Renal pelvis (tissue), 4 donors: ENCODE results near the gene TMEM232. TPM values are rescaled to one million over a fixed set of nuclear protein-coding genes. Genes with fewer than 3 reads are reported as not detected.
"Not testable (repeated sequence)": the region's sequence is repeated elsewhere in the genome, so short reads cannot be mapped to it uniquely, and the experiment has no call there.

Experiments used
- DNase-seq: peaks from one replicate; pipeline ENCODE4 v3.0.0-alpha.2; 2013
- polyA plus RNA-seq, 3 donors: library from polyadenylated mRNA; unstranded; fragments of 120-200 nt; gene quantifications; one replicate each; pipeline ENCODE4 v1.2.1, GENCODE V29; 2013; ENCODE audit not compliant: insufficient read length in 3 of 3

TMEM232 gene
- polyA plus RNA-seq, 3 donors: 6.1 to 8.5 (median 6.3) TPM

DNA sequence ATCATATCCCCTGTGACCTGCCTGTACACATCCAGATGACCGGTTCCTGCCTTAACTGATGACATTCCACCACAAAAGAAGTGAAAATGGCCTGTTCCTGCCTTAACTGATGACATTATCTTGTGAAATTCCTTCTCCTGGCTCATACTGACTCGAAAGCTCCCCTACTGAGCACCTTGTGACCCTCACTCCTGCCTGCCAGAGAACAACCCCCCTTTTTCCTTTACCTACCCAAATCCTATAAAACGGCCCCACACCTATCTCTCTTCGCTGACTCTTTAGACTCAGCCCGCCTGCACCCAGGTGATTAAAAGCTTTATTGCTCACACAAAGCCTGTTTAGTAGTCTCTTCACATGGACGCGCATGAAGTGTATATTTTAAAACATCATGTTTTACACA is 191.3 kb downstream of the TMEM232 start:
- DNase-seq: not testable (repeated sequence)

DNA sequence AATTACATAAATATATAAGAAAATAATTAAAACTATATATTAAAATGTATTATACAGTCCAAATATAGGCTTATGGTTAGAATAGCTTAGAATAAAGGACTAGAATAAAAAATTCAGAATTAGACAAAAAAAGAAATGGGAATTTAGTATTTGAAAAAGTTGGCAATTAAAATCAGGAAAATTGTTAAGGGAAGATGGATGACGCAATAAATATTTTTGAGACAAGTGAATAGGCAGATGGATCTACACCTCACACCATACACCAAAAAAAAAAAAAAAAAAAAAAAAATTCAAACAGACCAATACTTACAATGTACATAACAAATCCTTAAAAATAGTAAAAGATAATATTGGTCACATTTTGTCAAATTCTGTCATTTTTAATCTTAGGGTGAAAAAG is 200.7 kb downstream of the TMEM232 start:
- DNase-seq: no peak

DNA sequence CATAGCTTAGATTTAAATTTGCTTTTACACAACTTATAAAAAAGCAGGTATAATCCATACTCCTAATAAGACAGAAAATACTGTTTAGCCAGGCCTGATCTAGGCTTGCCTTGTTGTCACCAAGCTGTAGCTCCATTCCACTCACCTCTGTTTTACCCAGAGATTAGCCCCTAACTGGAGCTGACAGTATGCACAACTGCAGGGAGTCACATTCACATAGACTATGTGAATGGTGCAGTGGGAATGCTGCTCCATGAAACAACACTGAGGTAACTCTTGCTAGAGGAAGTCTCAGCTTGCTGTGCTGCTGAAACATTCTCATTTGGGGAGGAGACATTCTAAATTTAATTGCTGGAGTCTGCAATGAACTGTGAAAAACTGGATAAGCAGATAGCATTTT is 209.1 kb downstream of the TMEM232 start:
- DNase-seq: no peak

DNA sequence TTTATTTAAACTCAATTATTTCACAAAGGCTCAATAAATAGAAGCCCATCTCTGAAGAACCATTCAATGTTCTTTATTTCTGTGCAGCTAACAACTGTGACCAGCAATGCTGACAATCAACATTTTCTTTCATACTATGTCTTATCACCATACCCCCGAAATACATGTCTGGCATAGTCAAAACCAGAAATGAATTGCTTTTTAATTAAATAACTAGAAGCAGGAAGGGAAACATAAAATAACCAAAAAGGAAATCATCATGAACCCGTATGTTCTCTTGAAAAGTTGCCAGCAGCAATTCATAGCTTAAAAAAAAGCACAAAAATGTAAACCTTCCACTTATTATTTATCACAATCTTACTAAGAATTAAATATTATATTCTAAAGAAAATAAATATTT is 212.4 kb downstream of the TMEM232 start:
- no peak for DNase-seq

DNA sequence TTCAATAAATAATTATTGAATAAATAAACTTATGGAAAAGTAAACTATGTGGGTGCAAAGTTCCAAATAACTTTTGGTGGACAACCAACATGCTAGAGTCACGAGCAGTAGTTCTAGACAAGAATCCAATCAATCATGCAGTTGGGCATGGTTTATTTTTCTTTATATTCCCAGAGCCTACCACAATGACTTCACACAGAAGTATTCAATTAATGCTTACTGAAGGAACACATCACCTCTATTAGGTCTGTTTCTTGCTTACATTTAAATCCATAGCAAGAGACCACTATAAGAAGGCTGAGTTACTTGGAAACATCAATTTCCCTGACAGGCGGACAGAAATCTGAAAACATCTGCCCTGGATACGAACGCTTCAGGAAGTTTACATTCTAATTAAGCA is 214.2 kb downstream of the TMEM232 start:
- no peak for DNase-seq

DNA sequence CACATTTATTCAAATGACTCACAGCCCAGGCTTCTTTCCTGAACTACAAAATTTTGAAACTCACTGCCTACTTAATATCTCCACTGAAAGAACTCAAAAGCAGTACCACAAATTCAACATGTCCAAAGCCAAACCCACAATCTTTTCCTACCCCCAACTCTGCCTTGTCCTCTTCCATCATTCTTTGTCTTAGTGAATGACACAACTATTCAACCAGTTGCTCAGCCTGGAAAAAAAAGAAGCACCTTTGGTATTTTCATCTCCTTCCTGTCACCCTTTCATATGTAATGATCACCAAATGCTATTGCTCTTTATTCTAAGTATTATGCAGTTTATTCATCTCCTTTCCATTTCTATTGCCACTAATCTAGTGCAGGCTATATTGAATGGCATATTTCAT is 216.3 kb downstream of the TMEM232 start:
- no peak for DNase-seq

DNA sequence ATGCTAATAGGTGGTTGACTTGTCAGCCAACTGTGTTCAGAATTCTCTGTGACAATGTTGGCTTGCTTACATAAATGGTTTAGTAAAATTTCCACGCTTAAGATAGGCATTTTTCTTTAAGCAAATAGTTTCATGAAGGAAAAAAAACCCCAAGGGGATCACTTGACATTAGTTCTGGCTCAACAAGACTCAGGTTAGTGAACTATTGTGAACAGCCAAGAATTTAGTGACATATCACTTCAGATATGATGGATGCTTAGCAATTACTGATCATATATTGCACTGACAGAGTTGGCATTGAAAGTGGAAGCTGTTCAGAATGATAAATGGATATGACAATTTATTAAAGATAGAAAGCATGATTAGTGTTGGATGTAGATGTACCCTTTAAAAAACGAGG is 218.5 kb downstream of the TMEM232 start:
- no peak for DNase-seq

DNA sequence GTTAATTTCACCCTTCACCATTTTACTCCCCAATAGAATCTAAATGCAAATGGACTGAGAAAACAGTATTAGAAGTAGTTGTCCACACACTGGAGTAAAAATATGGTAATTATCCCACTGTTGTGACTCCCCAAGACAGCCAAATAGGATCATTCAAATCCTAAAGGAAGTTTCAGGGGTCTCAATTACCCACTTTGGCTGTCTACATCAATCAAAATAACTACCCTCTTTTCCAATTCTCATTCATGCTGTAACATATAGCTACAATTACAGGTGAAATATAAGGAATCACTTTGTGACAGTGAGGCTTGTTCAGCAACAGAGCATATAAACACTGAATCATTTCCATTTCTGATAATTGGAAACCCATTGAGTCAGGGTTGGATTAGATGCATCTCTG is 220.1 kb downstream of the TMEM232 start:
- no peak for DNase-seq

DNA sequence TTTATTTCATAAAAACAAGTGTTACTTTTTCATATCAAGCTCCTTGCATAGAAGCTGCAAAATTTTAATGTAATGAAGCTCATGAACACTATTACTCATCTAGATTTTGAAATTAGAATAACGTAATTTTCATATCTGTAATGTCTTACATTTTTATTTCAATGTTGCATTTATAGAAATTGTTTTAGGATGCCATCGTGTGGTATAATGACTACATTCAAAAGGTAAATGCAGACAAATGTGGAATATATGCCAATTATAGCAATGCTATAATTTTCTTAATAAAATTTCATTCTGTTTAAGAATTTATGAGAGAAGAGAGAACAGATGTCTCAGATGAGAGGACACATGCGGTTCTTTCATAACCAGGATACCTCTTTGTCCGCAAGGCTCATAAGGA is 230.2 kb downstream of the TMEM232 start:
- no peak for DNase-seq

DNA sequence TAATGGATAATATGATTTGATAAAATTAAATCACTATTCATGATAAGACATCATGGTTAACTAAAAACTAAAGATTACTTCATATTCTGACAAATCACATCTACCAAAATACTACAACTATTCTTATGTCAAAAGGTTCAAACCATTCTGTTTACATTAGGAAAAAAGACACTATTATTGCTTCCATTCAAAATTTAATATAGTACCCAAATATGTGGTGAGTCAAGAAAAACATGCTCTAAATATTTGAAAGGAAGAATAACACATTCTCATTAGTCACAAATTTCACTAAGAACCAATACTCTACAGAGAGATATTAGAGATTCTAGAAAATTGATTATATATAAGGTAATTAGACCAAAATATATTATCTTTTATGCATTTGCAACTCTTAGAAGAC is 234.0 kb downstream of the TMEM232 start:
- no peak for DNase-seq

DNA sequence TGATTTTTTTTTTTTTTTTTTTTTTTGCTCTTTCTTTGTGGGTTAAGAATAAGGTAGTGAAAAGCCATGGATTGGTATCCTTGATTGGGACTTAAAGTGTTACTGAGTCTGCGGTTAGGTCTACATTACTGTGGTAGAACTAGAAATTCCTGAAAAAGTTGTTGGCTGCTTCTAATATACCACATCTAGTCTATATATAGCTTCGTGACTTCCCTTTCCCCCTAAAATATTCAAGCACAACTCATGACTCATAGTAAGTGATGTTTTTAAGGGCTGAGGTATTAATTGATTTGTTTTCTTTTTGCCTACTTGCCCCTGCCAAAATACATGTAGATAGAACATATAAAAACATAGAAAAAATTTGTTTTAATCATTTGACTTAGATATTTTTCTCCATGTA is 247.6 kb downstream of the TMEM232 start:
- DNase-seq: no peak

DNA sequence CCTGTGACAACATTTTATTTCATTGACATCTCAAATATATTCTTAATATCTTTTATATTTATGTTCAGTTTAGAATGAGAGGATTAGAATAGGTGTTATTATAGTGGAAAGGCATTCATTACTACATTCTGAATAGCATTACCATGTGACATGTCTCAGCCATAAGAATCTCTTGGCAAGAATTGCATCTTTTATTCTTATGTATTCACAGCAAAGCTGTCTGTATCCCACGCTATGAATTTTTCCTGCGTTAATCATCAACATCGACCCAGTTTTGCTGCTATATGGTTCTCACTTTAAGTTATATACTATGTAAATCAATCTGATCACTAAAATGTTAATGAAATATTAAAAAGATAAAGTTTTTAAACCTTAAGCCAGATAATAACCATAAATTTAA is 248.6 kb downstream of the TMEM232 start:
- DNase-seq: no peak

DNA sequence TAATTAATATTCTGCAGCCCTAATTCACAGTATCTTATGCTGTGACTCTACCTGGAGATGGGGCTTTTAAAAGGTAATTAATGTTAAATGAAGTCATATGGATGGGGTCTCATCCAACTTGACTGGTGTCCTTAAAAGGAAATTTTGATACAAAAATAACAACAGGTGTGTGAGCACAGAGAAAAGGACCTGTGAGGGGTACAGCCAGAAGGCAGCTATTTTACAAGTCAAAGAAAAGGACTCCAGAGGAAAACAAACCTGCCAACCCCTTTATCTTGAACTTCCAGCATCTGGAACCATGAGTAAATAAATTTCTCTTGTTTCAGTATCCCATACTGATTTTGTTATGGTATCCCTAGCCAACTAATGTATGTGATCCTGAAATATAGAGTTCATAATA is 250.3 kb downstream of the TMEM232 start:
- DNase-seq: no peak

DNA sequence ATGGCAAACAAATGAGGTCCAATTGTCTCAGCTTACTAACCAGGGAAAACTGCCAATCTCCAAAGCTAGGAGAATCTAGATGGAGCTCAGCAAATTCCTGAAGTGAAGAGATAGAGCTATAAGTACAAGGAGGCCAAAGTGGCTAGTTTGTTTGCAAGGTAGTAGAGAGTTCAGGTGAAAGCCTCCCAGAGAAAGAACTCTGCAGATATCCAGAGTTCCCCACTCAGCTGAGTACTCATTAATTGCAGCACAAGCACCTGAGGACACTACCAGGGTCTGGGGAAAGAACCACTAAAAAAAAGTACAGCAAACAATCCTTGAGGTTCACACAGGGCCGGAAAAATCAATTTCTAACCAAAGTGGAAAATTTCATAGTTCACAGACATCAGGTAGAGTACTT is 250.9 kb downstream of the TMEM232 start:
- DNase-seq: no peak

DNA sequence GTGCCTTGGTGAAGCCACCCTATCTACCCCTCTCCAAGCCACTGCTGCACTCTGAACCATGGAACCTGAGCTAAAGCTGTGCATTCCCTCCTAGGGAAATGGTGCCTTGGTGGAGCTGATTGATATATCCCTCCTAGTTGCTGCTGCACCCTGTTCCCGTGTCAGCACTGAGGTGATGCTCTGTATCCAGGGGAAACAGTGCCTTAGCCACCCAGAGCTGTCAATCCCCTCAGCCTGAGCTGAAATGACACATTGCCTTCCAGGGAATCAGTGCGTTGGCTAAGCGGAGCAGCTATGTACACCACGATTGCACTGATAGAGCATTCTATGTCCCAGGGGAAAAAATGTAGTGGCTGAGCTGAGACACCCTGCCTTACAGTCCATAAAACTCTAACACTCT is 257.0 kb downstream of the TMEM232 start:
- DNase-seq: no peak

DNA sequence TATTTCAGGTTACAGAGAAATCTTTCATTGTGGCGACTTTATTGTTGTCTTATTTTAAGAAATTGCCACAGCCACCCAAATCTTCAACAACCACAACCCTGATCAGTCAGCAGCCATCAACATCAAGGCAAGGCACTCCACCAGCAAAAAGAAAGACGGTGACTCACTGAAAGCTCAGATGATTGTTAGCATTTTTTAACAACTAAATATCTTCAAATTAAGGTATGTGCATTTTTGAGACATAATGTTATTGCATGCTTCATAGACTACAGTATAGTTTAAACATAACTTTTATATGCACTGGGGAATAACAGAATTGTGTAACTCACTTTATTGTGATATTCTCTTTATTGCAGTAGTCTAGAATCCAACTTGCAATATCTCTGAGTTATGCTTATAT is 263.4 kb downstream of the TMEM232 start:
- DNase-seq: no peak

DNA sequence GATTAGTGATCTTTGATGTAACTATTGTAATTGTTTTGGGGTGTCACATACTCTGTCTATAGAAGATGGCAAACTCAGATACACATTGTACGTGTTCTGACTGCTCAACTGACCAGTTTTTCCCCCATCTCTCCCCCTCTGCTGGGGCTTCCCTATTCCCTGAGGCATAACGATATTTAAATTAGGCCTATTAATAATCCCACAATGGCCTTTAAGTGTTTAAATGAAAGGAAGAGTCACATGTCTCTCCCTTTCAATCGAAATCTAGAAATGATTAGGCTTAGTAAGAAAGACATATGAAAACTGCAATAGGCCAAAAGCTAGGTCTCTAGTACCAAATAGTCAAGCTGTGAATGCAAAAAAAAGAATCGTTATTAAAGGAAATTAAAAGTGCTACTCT is 265.6 kb downstream of the TMEM232 start:
- no peak for DNase-seq

DNA sequence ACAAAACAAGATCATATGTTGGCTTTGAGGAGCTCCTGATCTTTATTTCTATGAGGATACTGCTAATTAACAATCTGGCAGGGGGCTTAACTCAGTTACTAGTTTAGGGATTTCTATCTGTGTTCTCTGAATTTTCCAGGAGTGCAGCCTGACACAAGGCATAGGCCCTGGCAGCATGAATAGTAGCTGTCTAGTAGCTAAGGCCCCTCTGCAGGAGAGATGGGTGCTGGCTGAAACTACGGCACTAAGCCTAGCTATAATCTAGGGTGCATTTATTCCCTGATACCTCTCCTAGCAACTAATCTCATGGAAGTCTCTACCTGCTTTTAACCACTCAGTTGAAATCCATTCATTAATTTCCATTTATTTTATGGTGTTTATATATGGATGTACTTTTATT is 268.2 kb downstream of the TMEM232 start:
- no peak for DNase-seq

DNA sequence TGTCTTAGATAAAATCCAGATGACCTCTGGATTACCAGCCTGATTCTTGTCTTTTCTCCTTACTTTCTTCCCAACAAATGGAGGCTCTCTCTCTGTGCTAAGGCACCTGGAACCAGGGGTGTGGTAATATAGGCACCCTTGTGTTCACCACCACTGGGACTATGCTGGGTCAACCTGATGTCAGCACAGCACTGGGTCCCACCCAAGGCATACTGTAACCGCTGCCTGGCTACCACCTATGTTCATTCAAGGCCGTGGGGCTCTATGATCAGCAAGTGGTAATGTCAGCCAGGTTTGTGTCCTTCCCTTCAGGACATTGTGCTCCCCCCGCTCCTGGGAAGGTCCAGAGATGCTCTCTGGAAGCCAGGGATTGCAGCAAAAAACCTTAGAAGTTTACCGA is 283.6 kb downstream of the TMEM232 start:
- no peak for DNase-seq

DNA sequence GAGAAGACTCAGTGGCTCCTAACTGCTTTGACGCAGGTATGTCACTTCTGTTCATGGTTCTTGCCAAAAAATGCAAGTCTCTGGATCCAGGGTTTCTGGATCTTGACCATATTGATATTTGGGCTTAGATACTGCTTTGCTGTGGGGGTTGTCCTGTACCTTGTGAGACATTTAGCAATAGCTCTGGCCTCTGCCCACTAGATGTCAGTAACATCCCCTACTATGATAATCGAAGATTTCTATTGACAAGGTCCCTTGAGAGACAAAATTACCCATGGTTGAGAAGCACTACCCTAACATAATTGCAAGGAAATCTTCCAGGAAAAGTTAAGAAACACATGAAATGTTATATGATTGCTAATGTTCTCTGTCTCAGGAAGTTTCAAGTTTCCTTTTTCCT is 285.4 kb downstream of the TMEM232 start:
- peak; percentile 4 for DNase-seq

DNA sequence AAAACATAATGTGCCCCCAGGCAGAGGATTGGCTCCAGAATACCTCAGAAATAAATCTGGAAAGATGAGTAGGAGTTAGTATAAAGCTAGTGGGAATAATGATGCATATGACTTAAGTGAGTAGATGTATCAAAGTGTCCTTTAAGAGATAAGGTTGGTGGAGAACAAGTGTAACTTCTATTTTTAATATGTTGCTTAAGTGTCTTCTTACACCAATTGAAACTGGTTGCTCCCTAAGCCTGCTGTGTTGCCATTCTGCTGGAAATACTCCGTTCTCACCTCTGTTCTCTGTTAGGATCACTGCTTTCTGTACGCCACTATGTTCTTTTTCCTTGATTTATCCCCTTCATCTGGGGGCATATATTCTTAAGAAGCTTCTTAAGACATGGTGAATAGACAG is 286.4 kb downstream of the TMEM232 start:
- DNase-seq: no peak

DNA sequence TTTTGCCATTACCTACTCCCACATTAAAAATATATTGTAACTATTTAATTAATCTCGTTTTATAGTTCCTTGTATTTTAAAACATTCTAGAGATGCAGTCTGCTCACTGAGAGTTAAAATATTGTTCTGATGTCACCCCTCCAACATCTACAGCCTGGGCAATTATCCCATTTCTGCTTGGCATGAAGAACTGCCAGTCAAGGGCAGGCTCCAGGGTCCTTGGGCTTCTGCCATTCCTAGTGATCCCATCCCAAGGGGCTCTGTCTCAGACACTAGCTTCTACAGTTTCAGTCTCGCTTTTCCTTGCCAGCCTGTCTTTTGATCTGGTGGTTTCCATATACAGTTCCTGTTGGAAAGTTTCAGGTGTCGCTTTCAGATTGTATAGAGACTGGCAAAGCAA is 287.2 kb downstream of the TMEM232 start:
- no peak for DNase-seq

DNA sequence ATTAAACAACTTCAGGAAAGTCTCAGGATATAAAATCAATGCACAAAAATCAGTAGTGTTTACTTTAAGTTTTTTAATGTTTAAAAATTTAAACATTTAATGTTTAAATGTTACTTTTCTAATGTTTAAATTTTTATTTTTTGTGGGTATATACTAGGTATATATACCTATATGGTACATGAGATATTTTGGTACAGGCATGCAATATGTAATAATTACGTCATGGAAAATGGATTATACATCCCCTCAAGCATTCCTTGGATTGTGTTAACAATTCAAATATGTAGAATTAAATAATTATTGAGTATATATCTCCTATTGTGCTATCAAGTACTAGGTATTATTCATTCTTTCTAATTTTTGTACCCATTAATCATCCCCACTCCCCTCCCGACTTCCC is 291.3 kb downstream of the TMEM232 start:
- DNase-seq: no peak

DNA sequence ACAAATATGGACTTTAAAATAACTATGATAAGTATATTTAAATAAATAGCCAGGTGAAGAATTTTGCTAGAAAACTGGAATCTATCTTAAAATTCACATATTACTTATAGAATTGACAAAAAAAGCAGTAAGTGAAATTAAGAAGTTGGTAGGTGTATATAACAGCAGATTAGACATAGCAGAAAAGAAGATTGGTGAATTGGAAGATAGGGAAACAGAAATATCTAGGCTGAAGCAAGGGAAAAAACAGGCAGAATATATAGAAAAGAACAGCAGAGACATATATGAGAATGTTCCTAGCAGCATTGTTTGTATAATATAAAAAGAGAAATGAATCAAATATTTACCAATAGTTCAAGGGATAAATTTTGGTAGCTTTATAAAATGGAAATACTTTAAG is 294.9 kb downstream of the TMEM232 start:
- DNase-seq: no peak

DNA sequence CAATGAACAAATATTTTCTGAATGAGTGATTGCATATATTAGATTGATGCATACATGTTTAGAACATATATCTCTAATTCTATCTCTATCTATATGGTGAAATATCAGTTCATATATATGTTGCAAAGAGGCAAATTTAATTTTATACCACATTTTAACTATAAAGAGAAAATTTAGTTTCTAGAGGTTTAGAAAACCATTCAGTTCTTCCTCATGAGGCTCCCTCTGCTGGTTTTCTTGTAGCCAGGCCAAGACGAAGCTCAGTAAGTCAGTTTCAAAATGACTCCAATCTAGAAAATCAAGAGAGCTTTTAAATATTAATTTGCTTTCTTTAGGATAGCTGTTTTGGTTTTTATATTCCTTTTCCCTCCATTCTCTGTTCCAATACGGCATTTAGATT is 312.1 kb downstream of the TMEM232 start:
- no peak for DNase-seq
